Panc1 (cell line): ENCODE measurements around the gene AUP1. TPM values are rescaled to one million over a fixed set of nuclear protein-coding genes. Genes with fewer than 3 reads are reported as not detected.

Source experiments
- ATAC-seq: fragments of 200-7000 bp; cut with Tn5 transposase; 2 replicates; pipeline ENCODE4 v1.9.1; 2020; ENCODE audit warnings: mild to moderate bottlenecking, moderate library complexity
- BruUV-seq: library from RNA; stranded (reverse); fragments of 400-500 nt; replicated peaks from 2 replicates; lab custom pipeline; 2021; lab: Mats Ljungman, UMichigan
- CTCF ChIA-PET: fragments of 300-600 bp; sonication (Branson Sonifier 250); formaldehyde crosslinking; loops from one replicate; lab custom pipeline; 2022; ENCODE audit warnings: antibody characterized with exemption; lab: Charles Lee
- POLR2A ChIA-PET: fragments of 300-600 bp; sonication (Branson Sonifier 250); formaldehyde crosslinking; loops from one replicate; lab custom pipeline; 2022; ENCODE audit warnings: antibody characterized with exemption; lab: Charles Lee
- DNase-seq: peaks from one replicate; pipeline ENCODE4 v3.0.0-alpha.2; 2010; ENCODE audit warnings: low read depth, low spot score
- H3K27ac ChIP-seq: 2 replicates; pipeline ENCODE4 v1.5.1; 2011; ENCODE audit warnings: mild to moderate bottlenecking, low read length, inconsistent platforms
- H3K27me3 ChIP-seq: fragments of 200-500 bp; sonication (Bioruptor generic); 2 replicates; pipeline ENCODE4 v1.6.0; 2014; ENCODE audit warnings: low read length, inconsistent platforms; ENCODE audit not compliant: control insufficient read depth, insufficient read depth
- H3K36me3 ChIP-seq: fragments of 200-500 bp; sonication (Bioruptor generic); 2 replicates; pipeline ENCODE4 v1.5.1; 2014; ENCODE audit warnings: inconsistent platforms, mild to moderate bottlenecking, low read length, moderate library complexity; ENCODE audit not compliant: control insufficient read depth, insufficient read depth
- H3K4me1 ChIP-seq: 2 replicates; pipeline ENCODE4 v1.5.1; 2011; ENCODE audit warnings: inconsistent platforms, mild to moderate bottlenecking, low read length, moderate library complexity; ENCODE audit not compliant: control insufficient read depth, insufficient read depth
- H3K4me3 ChIP-seq, 2 experiments: 2 replicates each; pipeline ENCODE4 v1.5.1; 2011 to 2012; ENCODE audit warnings: low read depth in 2 of 2, low read length in 2 of 2, mild to moderate bottlenecking in 2 of 2, inconsistent platforms in 1 of 2, moderate library complexity in 1 of 2
- H3K9me3 ChIP-seq: fragments of 200-500 bp; sonication (Bioruptor generic); 2 replicates; pipeline ENCODE4 v1.5.1; 2014; ENCODE audit warnings: low read depth, mild to moderate bottlenecking, inconsistent platforms, low read length, moderate library complexity; ENCODE audit not compliant: control insufficient read depth, insufficient read depth
- POLR2AphosphoS5 ChIP-seq: IDR thresholded peaks from 2 replicates; pipeline ENCODE4 v1.6.1; 2012; ENCODE audit warnings: mild to moderate bottlenecking, low read depth, low read length, moderate library complexity
- SIN3A ChIP-seq: IDR thresholded peaks from 2 replicates; pipeline ENCODE4 v1.6.1; 2012; ENCODE audit warnings: low read depth, mild to moderate bottlenecking, low read length, moderate library complexity, borderline replicate concordance; ENCODE audit not compliant: insufficient read depth
- TCF7L2 ChIP-seq: IDR thresholded peaks from 2 replicates; pipeline ENCODE4 v1.6.1; 2011; ENCODE audit warnings: mild to moderate bottlenecking, low read depth, low read length, inconsistent platforms
- in situ Hi-C: cut with HindIII; loops from 2 replicates; pipeline ENCODE4 v1.10.0; 2016; ENCODE audit warnings: low sequenced_read_pairs, low pct_unique_long_range_greater_than_20kb
- intact Hi-C: fragments of 100-400 bp; cut with micrococcal nuclease; formaldehyde crosslinking; loops from one replicate; pipeline ENCODE4 v1.10.0; 2022; ENCODE audit not compliant: unreplicated experiment
- total RNA-seq: library from RNA; stranded (reverse); gene quantifications from one replicate; pipeline ENCODE4 v1.2.1, GENCODE V29; 2021; ENCODE audit not compliant: unreplicated experiment
- TF ChIP-seq, protein P1 (sequence below), 2 experiments: IDR thresholded peaks; 2 replicates each; pipeline ENCODE4 v1.6.1; 2011 to 2012; ENCODE audit warnings: low read depth in 2 of 2, control low read depth in 1 of 2, low read length in 1 of 2, mild to moderate bottlenecking in 1 of 2, moderate library complexity in 1 of 2; ENCODE audit not compliant: insufficient read depth in 1 of 2
- TF ChIP-seq, protein P2 (sequence below): fragments of 450-650 bp; IDR thresholded peaks from 2 replicates; pipeline ENCODE4 v1.5.1; 2017; ENCODE audit warnings: mild to moderate bottlenecking

Gene AUP1
- total RNA-seq, 1 experiment from 2014 or later, result 142 TPM

DNA sequence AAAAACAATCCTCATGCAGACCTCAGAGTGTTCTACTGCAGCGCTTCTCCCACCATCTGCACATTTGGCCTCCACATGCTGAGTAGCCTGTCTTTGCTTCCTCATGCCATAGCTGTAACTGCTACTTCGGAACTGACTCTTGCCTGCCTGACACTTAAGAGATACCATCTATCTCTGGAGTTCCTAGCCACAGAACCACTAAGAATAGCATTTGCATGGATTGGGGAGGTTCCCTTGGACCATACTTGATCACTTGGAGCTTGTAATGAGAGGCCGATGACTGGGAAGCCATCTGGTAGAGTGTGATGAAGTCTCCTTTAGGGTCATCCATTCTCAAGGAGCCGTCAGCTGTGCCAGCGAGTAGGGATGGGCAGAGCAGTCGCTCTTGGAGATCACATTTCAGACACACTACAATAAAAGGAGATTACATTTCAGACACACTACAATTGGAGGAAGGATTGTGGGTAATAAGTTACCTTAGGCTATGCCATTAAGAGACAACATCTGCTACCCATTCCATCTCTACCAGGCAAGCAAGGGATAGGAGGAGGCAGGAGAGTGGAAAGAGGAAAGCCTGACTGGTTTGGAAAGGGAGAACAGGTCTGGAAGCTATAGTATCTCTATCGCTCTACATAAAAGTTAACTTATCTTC, 46.8 kb upstream of the AUP1 start:
- in situ Hi-C loops, result no loop called here

DNA sequence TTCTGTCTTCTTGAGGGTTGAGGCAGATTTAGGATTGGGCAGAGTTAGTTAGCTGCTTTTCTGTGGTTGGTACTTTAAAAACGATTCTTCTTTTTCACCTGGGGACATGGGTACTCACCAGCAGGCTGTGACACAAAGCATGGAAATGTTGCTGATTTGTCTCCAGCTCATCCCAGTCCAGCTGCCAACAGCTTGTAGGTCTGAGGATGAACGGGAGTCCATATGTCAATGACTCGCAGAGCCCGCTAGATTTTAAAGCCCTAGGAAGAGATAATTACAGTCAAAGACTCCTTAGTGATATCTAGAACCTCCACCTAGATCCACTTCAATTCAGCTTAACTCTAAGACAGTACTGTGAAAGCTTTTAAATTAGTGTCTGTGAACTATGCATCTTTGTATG, 45.8 kb upstream of the AUP1 start:
- in situ Hi-C loops, result no loop called here
- H3K4me3 ChIP-seq, result no peak overlapping the region
- no peaks in the 10 kb centered on the region for H3K4me1 ChIP-seq
- no peaks in the 10 kb centered on the region for H3K27me3 ChIP-seq
- intact Hi-C loops, result no loop called here
- POLR2A ChIA-PET, result interaction anchor here (0.6 kb wide), 1 partner anchor 36 kb away, joined by 3 read pairs; no protein-coding TSS in a partner anchor
- no peak overlapping the region for H3K27ac ChIP-seq
- H3K9me3 ChIP-seq, result no peaks in the 10 kb centered on the region
- ATAC-seq (no peak), DNase-seq (no peak)
- H3K36me3 ChIP-seq, result no peaks in the 10 kb centered on the region
- CTCF ChIA-PET, result no interaction called here
- no TSS peak for BruUV-seq
- TF ChIP-seq, protein P1, sequence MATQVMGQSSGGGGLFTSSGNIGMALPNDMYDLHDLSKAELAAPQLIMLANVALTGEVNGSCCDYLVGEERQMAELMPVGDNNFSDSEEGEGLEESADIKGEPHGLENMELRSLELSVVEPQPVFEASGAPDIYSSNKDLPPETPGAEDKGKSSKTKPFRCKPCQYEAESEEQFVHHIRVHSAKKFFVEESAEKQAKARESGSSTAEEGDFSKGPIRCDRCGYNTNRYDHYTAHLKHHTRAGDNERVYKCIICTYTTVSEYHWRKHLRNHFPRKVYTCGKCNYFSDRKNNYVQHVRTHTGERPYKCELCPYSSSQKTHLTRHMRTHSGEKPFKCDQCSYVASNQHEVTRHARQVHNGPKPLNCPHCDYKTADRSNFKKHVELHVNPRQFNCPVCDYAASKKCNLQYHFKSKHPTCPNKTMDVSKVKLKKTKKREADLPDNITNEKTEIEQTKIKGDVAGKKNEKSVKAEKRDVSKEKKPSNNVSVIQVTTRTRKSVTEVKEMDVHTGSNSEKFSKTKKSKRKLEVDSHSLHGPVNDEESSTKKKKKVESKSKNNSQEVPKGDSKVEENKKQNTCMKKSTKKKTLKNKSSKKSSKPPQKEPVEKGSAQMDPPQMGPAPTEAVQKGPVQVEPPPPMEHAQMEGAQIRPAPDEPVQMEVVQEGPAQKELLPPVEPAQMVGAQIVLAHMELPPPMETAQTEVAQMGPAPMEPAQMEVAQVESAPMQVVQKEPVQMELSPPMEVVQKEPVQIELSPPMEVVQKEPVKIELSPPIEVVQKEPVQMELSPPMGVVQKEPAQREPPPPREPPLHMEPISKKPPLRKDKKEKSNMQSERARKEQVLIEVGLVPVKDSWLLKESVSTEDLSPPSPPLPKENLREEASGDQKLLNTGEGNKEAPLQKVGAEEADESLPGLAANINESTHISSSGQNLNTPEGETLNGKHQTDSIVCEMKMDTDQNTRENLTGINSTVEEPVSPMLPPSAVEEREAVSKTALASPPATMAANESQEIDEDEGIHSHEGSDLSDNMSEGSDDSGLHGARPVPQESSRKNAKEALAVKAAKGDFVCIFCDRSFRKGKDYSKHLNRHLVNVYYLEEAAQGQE (IDR thresholded peaks at IDR 0.05; ENCODE audit: insufficient read depth in 1 of 2, low read depth in 2 of 2, low read length in 1 of 2), result no peak
- TF ChIP-seq SIN3A (no peak), TCF7L2 (no peak), POLR2AphosphoS5 (no peak)
- TF ChIP-seq, protein P2, sequence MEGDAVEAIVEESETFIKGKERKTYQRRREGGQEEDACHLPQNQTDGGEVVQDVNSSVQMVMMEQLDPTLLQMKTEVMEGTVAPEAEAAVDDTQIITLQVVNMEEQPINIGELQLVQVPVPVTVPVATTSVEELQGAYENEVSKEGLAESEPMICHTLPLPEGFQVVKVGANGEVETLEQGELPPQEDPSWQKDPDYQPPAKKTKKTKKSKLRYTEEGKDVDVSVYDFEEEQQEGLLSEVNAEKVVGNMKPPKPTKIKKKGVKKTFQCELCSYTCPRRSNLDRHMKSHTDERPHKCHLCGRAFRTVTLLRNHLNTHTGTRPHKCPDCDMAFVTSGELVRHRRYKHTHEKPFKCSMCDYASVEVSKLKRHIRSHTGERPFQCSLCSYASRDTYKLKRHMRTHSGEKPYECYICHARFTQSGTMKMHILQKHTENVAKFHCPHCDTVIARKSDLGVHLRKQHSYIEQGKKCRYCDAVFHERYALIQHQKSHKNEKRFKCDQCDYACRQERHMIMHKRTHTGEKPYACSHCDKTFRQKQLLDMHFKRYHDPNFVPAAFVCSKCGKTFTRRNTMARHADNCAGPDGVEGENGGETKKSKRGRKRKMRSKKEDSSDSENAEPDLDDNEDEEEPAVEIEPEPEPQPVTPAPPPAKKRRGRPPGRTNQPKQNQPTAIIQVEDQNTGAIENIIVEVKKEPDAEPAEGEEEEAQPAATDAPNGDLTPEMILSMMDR, result no peak

More for the DNA sequence above, 46.8 kb upstream of the AUP1 start:
- DNase-seq (no peak), ATAC-seq (no peak)
- no peaks in the 10 kb centered on the region for H3K4me1 ChIP-seq
- TF ChIP-seq, protein P1 (IDR thresholded peaks at IDR 0.05; ENCODE audit: insufficient read depth in 1 of 2, low read depth in 2 of 2, low read length in 1 of 2), result no peak
- no peak for TF ChIP-seq POLR2AphosphoS5
- no peak for TF ChIP-seq TCF7L2
- TF ChIP-seq SIN3A, result no peak
- TF ChIP-seq, protein P2, result no peak
- CTCF ChIA-PET, result interaction anchor here (0.6 kb wide), 2 partner anchors 66 to 474 kb away, joined by 3 to 4 read pairs; no protein-coding TSS in a partner anchor
- no peaks in the 10 kb centered on the region for H3K36me3 ChIP-seq
- no peaks in the 10 kb centered on the region for H3K27me3 ChIP-seq
- no peak overlapping the region for H3K4me3 ChIP-seq
- no peaks in the 10 kb centered on the region for H3K9me3 ChIP-seq
- POLR2A ChIA-PET, result interaction anchor here (0.6 kb wide), 1 partner anchor 37 kb away, joined by 3 read pairs; no protein-coding TSS in a partner anchor
- intact Hi-C loops, result no loop called here
- no TSS peak for BruUV-seq
- H3K27ac ChIP-seq, result no peak overlapping the region
